HepG2 (cell line): ENCODE data around the gene WDR54. TPM values are rescaled to one million over a fixed set of nuclear protein-coding genes. Genes with fewer than 3 reads are reported as not detected.

Experiments
- ARHGAP35 ChIP-seq: sonication (generic); formaldehyde crosslinking; IDR thresholded peaks from 2 replicates; pipeline ENCODE4 v1.9.0; 2022; ENCODE audit warnings: mild to moderate bottlenecking, inconsistent platforms, moderate library complexity, missing genetic modification reagents, borderline replicate concordance
- GATAD2A ChIP-seq: IDR thresholded peaks from 2 replicates; pipeline ENCODE4 v1.6.1; 2016
- KDM6A ChIP-seq: IDR thresholded peaks from 2 replicates; pipeline ENCODE4 v1.6.1; 2016; ENCODE audit warnings: low read depth
- TP53 ChIP-seq: sonication (generic); formaldehyde crosslinking; conservative IDR thresholded peaks from 2 replicates; pipeline ENCODE4 v1.4.0; 2020; ENCODE audit warnings: missing genetic modification reagents
- TRIM24 ChIP-seq: sonication (generic); formaldehyde crosslinking; IDR thresholded peaks from 2 replicates; pipeline ENCODE4 v1.8.0; 2022; ENCODE audit warnings: mild to moderate bottlenecking, missing genetic modification reagents
- ZBTB7B ChIP-seq: sonication (generic); formaldehyde crosslinking; IDR thresholded peaks from 2 replicates; pipeline ENCODE4 v1.4.0; 2020; ENCODE audit warnings: missing genetic modification reagents
- ZFP36L2 ChIP-seq: sonication (generic); formaldehyde crosslinking; IDR thresholded peaks from 2 replicates; pipeline ENCODE4 v1.4.0; 2020; ENCODE audit warnings: missing genetic modification reagents
- ZNF12 ChIP-seq: sonication (generic); formaldehyde crosslinking; IDR thresholded peaks from 2 replicates; pipeline ENCODE4 v1.5.0; 2020; ENCODE audit warnings: missing genetic modification reagents
- ZNF296 ChIP-seq: sonication (generic); formaldehyde crosslinking; conservative IDR thresholded peaks from 2 replicates; pipeline ENCODE4 v1.5.0; 2020; ENCODE audit warnings: mild to moderate bottlenecking, missing genetic modification reagents
- ZNF441 ChIP-seq: sonication (generic); formaldehyde crosslinking; IDR thresholded peaks from 2 replicates; pipeline ENCODE4 v1.7.0; 2021; ENCODE audit warnings: missing genetic modification reagents, borderline replicate concordance
- polyA plus RNA-seq, 8 experiments: library from polyadenylated mRNA; depleted of rRNA in 3 of 8; stranded (reverse) in 7 of 8; unstranded in 1 of 8; fragments of >200 nt; fragmentation: Illumina TruSeq in 4 of 8; extraction: Trizol in 4 of 8; gene quantifications; 2 replicates each; pipeline versions ENCODE4 v1.2.1 to v1.2.3, GENCODE V29; 2011 to 2016; ENCODE audit warnings: low read depth in 4 of 8, missing spikeins in 1 of 8, mixed read lengths in 1 of 8; ENCODE audit not compliant: insufficient read depth in 1 of 8
- total RNA-seq, 5 experiments: library from RNA; depleted of rRNA; stranded (reverse); fragments of >200 nt; fragmentation: Illumina TruSeq; extraction: Trizol; gene quantifications; 2 replicates each; pipeline ENCODE4 v1.2.3, GENCODE V29; 2016; ENCODE audit warnings: low read depth in 1 of 5
- TF ChIP-seq, protein P1 (sequence below), 2 experiments: sonication (generic) in 1 of 2; formaldehyde crosslinking in 1 of 2; IDR thresholded peaks; 2 replicates each; pipeline versions ENCODE4 v1.4.0 to v1.6.1; 2018 to 2020; ENCODE audit warnings: missing genetic modification reagents in 2 of 2, borderline replicate concordance in 1 of 2, low read depth in 1 of 2, mild to moderate bottlenecking in 1 of 2, missing biosample characterization in 1 of 2
- TF ChIP-seq, protein P2 (sequence below): sonication (generic); formaldehyde crosslinking; IDR thresholded peaks from 2 replicates; pipeline ENCODE4 v1.5.0; 2020; ENCODE audit warnings: mild to moderate bottlenecking, missing genetic modification reagents, borderline replicate concordance
- TF ChIP-seq, protein P3 (sequence below): sonication (generic); formaldehyde crosslinking; IDR thresholded peaks from 2 replicates; pipeline ENCODE4 v1.9.0; 2022; ENCODE audit warnings: low read depth, missing genetic modification reagents
- TF ChIP-seq, protein P4 (sequence below): sonication (generic); formaldehyde crosslinking; IDR thresholded peaks from 2 replicates; pipeline ENCODE4 v1.5.0; 2020; ENCODE audit warnings: missing genetic modification reagents, mild to moderate bottlenecking, borderline replicate concordance
- TF ChIP-seq, protein P5 (sequence below), 2 experiments: sonication (generic) in 1 of 2; formaldehyde crosslinking in 1 of 2; IDR thresholded peaks; 2 replicates each; pipeline versions ENCODE4 v1.4.0 to v1.6.1; 2016 to 2020; ENCODE audit warnings: borderline replicate concordance in 1 of 2, low read depth in 1 of 2, mild to moderate bottlenecking in 1 of 2, missing genetic modification reagents in 1 of 2

Gene WDR54
- total and polyA plus RNA-seq, 2 of the 13 experiments (the other 11 are each of a cell fraction or from before 2014, with no cell fraction given) = 2.0 to 17.3 TPM

DNA sequence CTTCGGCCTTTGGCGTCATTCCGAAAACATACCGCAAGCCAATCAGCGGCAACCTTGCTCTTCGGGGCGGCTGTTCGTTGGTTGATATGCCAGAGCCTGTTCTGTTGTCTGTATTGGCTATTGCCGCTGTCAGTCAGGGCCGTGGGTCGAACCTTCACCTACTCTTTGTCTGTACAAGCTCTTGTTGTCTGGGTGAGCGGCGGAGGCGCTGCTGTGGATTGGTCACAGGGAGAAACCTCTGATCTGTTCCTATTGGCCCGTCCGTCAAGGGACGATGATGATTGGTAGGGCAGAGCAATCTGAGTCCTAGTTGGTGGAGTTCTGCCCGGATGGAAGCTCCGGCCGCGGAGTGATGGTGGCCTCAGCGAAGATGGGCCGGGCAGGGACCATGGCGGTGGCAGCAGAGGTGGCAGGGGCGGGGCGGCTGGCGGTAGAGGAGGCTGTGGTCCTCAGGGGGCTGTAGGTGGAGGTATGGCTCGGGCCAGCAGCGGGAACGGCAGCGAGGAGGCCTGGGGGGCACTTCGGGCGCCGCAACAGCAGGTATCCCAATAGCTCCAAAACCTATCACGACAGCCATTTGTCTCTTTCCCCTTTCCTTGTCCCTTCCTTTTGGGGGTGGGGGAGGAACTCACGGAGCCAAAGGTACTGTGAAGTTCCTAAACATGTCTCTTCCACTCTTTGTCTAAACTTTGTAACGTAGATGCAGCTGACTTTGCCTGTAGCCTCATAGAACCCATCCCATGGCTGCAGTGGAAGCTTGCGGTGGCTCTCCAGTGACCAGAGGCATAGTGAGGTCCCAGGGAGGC, 36.8 kb downstream of the WDR54 start, which contains the start of gene WBP1 (continued):
- TF ChIP-seq, protein P1, sequence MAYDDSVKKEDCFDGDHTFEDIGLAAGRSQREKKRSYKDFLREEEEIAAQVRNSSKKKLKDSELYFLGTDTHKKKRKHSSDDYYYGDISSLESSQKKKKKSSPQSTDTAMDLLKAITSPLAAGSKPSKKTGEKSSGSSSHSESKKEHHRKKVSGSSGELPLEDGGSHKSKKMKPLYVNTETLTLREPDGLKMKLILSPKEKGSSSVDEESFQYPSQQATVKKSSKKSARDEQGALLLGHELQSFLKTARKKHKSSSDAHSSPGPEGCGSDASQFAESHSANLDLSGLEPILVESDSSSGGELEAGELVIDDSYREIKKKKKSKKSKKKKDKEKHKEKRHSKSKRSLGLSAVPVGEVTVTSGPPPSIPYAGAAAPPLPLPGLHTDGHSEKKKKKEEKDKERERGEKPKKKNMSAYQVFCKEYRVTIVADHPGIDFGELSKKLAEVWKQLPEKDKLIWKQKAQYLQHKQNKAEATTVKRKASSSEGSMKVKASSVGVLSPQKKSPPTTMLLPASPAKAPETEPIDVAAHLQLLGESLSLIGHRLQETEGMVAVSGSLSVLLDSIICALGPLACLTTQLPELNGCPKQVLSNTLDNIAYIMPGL (CRISPR knock-in tag; IDR thresholded peaks at IDR 0.05; ENCODE audit: borderline replicate concordance in 1 of 2, low read depth in 1 of 2) = peak in 1 of 2 experiments; percentile 21; a peak in 3 of 4 replicates
- TF ChIP-seq ZFP36L2 (CRISPR knock-in tag) = no peak
- no peak for TF ChIP-seq TRIM24
- TF ChIP-seq ARHGAP35 (CRISPR knock-in tag) = no peak
- no peak for TF ChIP-seq ZNF296 (CRISPR knock-in tag)
- TF ChIP-seq KDM6A (CRISPR knock-in tag) = no peak
- TF ChIP-seq TP53 (CRISPR knock-in tag) = no peak
- TF ChIP-seq GATAD2A (CRISPR knock-in tag) = 0 out of 2 replicates have a peak, but pooled peaks have one; percentile 2
- TF ChIP-seq, protein P2, sequence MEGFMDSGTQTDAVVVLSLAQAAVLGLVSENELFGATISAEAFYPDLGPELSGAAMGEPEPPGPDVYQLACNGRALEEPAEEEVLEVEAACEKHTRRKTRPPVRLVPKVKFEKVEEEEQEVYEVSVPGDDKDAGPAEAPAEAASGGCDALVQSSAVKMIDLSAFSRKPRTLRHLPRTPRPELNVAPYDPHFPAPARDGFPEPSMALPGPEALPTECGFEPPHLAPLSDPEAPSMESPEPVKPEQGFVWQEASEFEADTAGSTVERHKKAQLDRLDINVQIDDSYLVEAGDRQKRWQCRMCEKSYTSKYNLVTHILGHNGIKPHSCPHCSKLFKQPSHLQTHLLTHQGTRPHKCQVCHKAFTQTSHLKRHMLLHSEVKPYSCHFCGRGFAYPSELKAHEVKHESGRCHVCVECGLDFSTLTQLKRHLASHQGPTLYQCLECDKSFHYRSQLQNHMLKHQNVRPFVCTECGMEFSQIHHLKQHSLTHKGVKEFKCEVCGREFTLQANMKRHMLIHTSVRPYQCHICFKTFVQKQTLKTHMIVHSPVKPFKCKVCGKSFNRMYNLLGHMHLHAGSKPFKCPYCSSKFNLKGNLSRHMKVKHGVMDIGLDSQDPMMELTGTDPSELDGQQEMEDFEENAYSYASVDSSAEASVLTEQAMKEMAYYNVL (CRISPR knock-in tag) = no peak
- no peak for TF ChIP-seq ZBTB7B
- no peak for TF ChIP-seq ZNF12
- TF ChIP-seq, protein P3, sequence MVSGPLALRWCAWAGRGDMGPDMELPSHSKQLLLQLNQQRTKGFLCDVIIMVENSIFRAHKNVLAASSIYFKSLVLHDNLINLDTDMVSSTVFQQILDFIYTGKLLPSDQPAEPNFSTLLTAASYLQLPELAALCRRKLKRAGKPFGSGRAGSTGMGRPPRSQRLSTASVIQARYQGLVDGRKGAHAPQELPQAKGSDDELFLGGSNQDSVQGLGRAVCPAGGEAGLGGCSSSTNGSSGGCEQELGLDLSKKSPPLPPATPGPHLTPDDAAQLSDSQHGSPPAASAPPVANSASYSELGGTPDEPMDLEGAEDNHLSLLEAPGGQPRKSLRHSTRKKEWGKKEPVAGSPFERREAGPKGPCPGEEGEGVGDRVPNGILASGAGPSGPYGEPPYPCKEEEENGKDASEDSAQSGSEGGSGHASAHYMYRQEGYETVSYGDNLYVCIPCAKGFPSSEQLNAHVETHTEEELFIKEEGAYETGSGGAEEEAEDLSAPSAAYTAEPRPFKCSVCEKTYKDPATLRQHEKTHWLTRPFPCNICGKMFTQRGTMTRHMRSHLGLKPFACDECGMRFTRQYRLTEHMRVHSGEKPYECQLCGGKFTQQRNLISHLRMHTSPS (CRISPR knock-in tag) = no peak; the same call in 1 of the 2 replicates
- TF ChIP-seq, protein P4, sequence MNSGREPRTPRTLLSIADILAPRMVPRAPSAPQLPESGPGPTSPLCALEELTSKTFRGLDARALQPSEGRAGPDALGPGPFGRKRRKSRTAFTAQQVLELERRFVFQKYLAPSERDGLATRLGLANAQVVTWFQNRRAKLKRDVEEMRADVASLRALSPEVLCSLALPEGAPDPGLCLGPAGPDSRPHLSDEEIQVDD (CRISPR knock-in tag) = no peak
- TF ChIP-seq, protein P5, sequence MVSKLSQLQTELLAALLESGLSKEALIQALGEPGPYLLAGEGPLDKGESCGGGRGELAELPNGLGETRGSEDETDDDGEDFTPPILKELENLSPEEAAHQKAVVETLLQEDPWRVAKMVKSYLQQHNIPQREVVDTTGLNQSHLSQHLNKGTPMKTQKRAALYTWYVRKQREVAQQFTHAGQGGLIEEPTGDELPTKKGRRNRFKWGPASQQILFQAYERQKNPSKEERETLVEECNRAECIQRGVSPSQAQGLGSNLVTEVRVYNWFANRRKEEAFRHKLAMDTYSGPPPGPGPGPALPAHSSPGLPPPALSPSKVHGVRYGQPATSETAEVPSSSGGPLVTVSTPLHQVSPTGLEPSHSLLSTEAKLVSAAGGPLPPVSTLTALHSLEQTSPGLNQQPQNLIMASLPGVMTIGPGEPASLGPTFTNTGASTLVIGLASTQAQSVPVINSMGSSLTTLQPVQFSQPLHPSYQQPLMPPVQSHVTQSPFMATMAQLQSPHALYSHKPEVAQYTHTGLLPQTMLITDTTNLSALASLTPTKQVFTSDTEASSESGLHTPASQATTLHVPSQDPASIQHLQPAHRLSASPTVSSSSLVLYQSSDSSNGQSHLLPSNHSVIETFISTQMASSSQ (IDR thresholded peaks at IDR 0.05; ENCODE audit: low read depth) = no peak
- TF ChIP-seq, protein P5 (CRISPR knock-in tag; IDR thresholded peaks at IDR 0.05; ENCODE audit: borderline replicate concordance) = no peak; the same call in 1 of the 2 replicates
- TF ChIP-seq ZNF441 (CRISPR knock-in tag) = no peak
